GM18507 (cell line): ENCODE measurements around the gene KLHL29.

Source experiments
- DNase-seq: peaks from one replicate; pipeline ENCODE4 v3.0.0; 2011; ENCODE audit warnings: low read depth; ENCODE audit not compliant: insufficient read length; ENCODE audit errors: extremely low spot score
- FAIRE-seq: peaks from 2 replicates; lab custom pipeline; 2011; peaks lifted over from hg19 to GRCh38; lab: Jason Lieb, UNC

Gene KLHL29

DNA sequence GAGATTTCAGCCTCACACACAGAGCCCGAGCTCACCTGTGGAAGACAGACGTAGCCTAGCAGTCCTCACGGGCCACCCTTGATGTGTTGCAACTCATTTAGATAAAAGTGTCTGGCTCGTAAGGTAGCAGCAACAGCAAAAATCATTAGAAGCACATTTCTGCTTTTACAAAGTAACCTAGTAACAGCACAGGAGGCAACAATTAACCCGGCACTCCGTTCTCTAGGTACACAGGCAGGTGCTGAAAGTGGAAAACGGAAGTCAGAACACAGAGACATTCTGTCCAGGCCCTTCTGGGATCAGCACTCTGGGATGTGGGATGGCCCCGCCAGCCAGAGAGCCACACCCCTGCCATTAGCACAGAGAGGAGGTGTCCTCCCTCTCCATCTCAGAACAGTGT lies 99.3 kb downstream of the KLHL29 start:
- DNase-seq (no peak), FAIRE-seq (no peak)

- no peak for FAIRE-seq
Measured at GRCh38 chr2:23484767-23485166, 99.8 kb downstream of the KLHL29 start.

GRCh38 chr2:23485261-23485660 lies 100.3 kb downstream of the KLHL29 start:
- no peak for FAIRE-seq
- DNase-seq: no peak

More at GRCh38 chr2:23484767-23485166, 99.8 kb downstream of the KLHL29 start:
- no peak for DNase-seq

DNA sequence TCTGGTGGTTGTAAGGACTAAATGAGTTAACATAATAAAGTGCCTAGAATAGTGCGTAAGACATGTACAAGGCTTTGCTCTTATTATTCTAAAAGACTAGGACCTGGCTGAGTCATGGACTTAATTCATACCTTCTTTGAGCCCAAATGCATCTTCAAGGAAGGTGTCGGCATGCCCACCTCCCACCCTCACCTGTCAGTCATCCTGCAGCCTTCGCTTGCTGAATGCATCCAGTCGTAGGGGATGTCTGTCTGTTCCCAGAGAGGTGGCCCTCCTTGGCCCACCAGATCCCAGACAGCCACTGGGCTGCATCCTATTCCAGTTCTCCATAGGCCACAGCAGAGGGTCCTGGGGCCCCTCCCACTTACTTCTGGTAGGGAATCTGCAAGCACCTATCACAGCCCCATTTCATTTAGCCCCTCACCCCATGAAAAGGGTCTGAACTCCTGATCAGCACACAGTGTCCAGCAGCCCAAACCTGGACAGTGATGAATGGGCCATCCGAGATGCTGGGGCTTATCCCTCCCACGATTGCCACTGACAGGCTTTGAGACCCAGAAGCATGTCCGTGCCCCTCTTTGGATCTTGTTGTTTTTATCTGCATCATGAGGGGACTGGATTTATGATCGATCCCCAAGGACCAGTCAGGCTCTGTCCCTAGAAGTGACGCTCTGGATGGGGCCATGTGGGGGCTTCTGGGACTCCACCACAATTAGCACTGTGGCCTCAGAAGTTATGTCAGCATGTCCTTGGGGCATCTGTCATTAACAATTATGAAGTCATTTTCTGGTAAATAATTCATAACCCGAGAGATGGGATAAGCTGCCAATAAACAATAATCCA lies 101.1 kb downstream of the KLHL29 start:
- DNase-seq: no peak
- FAIRE-seq: no peak

GRCh38 chr2:23486684-23487075 lies 101.7 kb downstream of the KLHL29 start:
- no peak for DNase-seq
- no peak for FAIRE-seq

DNA sequence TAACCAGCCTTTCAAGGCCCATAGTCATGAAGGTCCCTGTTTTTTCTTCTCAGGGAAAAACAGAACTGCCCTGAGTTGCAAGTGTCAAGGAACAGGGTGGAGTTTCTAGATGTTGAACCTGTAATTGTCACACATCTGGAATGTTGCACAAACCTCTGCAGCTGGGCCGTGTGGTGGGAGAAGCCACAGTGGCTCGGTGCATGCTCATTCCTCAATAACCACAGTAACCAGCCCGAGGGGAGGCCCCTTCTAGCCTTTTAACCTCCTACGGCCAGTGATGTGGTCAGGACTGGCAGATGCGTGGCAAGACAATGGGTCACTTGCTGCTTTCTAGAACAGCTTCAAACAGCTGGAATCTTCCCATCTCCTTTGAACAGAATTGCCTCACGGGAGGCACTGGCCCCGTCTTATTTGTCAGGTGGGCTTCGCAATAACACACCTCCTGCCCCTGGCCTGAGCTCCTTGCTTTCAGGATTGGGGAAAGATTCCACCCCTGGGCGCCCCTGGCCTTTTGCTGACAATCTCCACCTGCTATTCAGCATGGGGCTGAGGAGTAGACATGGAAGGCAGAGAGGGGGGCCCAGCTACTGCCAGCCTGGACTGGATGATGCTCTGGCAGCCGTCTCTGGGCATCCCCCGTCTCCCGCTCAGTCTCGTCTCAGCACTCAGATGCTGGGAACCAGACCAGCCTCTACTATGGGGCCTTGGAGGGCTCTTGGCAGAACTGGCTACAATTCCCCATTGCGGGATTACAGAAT lies 102.9 kb downstream of the KLHL29 start:
- FAIRE-seq (peak; percentile 12), DNase-seq (no peak)

DNA sequence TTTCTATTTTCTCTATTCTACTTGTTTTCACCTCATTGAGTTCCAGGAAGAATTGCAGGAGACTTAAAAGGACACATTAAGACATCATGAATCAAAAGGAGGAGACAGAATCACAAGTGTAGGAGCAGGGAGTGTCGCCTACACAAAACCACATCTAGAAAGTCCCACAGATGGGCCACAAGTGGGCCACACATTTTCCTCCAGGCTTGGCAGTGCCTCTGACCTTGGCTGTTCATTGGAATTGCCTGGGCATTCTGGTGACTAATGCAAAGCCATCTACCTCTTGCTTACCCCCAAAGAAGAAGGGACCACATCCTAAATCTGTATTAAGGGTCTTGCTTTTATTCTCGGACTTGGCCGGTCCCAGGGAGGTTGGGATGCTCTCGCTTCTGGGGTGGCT lies 103.6 kb downstream of the KLHL29 start:
- FAIRE-seq (no peak), DNase-seq (no peak)

- FAIRE-seq (no peak), DNase-seq (no peak)
Measured at GRCh38 chr2:23489471-23490322, 104.7 kb downstream of the KLHL29 start.

DNA sequence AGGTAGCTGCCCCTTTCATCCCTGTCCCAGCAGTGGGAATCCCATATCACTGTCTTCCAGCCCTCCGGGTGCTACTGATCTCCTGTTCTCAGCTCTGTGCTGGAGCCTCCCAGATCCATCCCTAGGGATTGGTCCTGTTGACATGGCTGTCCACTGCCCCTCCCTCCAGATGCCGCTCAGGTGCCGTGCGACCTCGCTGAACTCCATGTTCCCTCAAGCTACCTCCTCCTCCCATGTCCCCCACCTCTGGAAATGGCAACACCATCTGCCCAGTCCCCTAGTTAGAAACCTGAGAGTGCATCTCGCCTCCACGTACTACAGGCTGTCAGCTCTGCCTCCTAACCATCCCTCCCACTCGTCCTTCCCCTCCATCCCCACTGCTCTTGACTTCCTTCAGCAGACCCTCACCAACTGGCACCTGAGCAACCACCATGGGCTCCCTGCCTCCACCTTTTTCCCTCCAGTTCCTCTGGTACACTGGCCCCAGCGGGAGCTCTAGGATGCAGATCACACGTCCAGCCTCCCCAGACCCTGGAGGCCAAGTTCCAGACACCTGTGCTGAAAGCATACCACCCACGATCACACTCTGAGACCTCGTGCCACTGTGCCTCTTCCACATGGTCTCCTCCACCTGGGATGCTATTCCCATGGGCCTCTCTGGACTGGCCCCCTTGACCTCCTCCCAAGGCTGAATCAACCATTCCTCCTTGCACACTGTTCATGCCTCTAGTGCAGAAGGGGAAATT lies 106.8 kb downstream of the KLHL29 start:
- no peak for FAIRE-seq
- no peak for DNase-seq

DNA sequence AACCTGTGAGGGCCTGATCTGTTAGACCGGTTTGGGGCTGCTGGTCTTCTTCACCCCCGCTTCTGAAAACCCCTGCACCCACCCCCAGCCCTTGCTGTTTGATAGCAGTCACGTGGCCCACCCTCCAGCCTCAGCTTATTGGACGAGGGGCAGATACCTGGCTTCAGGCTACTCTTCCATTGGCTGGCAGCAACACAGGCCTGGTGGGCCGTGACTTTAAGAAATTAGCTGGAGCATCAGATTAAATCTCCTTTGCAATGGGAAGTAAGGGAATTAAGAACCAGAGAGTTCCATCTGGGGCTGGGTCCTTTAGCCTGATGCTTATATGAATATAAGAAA lies 107.3 kb downstream of the KLHL29 start:
- FAIRE-seq: no peak
- DNase-seq: no peak

GRCh38 chr2:23492921-23493320 lies 107.9 kb downstream of the KLHL29 start:
- FAIRE-seq (no peak), DNase-seq (no peak)

DNA sequence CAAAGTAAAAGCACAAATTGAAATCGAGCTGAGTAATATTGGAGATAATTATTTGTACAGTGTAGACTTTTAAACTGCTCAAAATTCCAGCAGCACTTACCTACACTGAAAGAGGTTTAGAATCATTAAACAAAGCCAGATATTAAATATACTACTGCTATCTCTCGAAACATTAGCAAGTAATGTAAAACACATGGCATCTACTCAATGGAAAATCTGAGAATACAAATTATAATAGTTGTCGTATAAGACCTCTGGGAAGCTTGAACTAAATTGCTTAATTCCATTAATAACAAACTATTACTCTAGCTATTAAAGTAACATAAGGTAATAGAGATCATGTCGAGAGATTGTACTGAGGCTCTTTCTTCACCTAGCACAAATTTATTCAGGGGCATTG lies 108.9 kb downstream of the KLHL29 start:
- DNase-seq (no peak), FAIRE-seq (no peak)

- FAIRE-seq (no peak), DNase-seq (no peak)
Measured at GRCh38 chr2:23494286-23494685, 109.3 kb downstream of the KLHL29 start.

DNA sequence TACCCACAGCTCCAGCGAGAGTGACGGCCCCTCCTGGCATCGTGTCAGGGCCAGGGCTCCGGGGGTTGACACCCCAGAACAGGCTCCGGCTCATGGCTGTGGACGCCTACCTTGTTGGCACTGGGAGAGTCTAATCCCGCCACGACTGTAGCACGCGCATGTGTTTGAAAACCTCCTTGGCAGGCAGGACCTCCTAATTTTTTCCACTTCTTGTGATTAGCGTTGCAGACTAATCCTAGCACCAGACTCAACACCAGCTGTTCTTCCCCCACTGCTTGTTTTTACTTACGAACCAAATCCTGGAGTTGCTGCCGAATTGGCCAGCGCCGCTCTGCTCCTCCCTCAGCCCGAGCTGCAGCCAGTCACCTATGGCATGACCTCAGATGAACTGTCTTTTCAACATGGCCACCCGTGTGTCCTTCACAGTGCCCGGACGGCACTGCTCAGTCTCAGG lies 110.7 kb downstream of the KLHL29 start:
- DNase-seq: no peak
- no peak for FAIRE-seq

GRCh38 chr2:23496456-23496855 lies 111.5 kb downstream of the KLHL29 start:
- FAIRE-seq (no peak), DNase-seq (no peak)

GRCh38 chr2:23497063-23497462 lies 112.1 kb downstream of the KLHL29 start:
- no peak for FAIRE-seq
- DNase-seq: no peak

- no peak for DNase-seq
- no peak for FAIRE-seq
Measured at GRCh38 chr2:23497536-23497935, 112.6 kb downstream of the KLHL29 start.

DNA sequence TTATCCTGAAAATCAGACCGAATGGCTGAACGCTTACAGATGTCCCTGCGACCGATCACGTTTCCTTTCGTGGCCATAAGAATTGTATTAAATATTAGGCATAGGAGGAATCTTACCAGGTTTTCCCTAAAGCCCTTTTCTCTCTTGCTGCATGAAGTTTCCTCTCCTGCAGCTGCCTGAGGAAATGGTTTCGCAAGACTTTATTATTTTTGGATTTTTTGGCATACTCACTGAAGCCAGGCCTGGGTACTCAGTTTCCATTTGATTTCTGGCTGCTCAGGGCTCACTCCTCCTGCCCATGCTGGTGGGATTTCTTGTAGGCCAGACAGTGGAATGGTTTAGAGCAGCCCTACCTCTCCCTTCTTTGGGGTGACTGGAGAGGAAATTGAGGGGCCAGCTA lies 114.0 kb downstream of the KLHL29 start:
- FAIRE-seq: no peak
- no peak for DNase-seq

- no peak for FAIRE-seq
- DNase-seq: no peak
Measured at GRCh38 chr2:23499439-23499838, 114.5 kb downstream of the KLHL29 start.
